HepG2 (cell line): Measurements from ENCODE around the gene OR1I1. TPM values are rescaled to one million over a fixed set of nuclear protein-coding genes. Genes with fewer than 3 reads are reported as not detected.

Experiments used
- ATAC-seq: fragments of 200-7000 bp; cut with Tn5 transposase; 3 replicates; pipeline ENCODE4 v1.9.1; 2020; ENCODE audit warnings: mild to moderate bottlenecking, moderate library complexity
- BruUV-seq: library from RNA; stranded (reverse); fragments of 400-500 nt; replicated peaks from 2 replicates; lab custom pipeline; 2021; lab: Mats Ljungman, UMichigan
- CTCF ChIA-PET: fragments of 300-600 bp; formaldehyde crosslinking; extraction: SDS; loops from one replicate; lab custom pipeline; 2021; ENCODE audit warnings: low total read pairs, inconsistent platforms, low intra/inter-chr PET ratio; lab: Yijun Ruan, JAX
- POLR2A ChIA-PET: fragments of 350-600 bp; sonication (Branson Sonifier 250); formaldehyde crosslinking; loops from one replicate; lab custom pipeline; 2020; ENCODE audit warnings: antibody characterized with exemption, inconsistent platforms; lab: Yijun Ruan, JAX
- DNase-seq: peaks from one replicate; pipeline ENCODE4 v3.0.0-alpha.2; 2015; ENCODE audit warnings: low spot score
- FAIRE-seq: peaks from 3 replicates; lab custom pipeline; 2011; peaks lifted over from hg19 to GRCh38; lab: Jason Lieb, UNC
- H2AFZ ChIP-seq: one replicate; pipeline ENCODE4 v1.6.1; 2011; ENCODE audit warnings: low read length, inconsistent platforms
- H3K27ac ChIP-seq: fragments of 300-600 bp; 3 replicates; pipeline ENCODE4 v1.8.0; 2011; ENCODE audit warnings: mixed run types, mild to moderate bottlenecking, mixed read lengths, low read length, inconsistent platforms; ENCODE audit not compliant: insufficient read depth; ENCODE audit errors: extremely low read length
- H3K27me3 ChIP-seq, 2 experiments: fragments of 200-600 bp in 1 of 2; 2 replicates in 1 of 2; 3 replicates in 1 of 2; pipeline versions ENCODE4 v1.6.0 to v1.8.0; 2011; ENCODE audit warnings: low read length in 2 of 2, mild to moderate bottlenecking in 2 of 2, moderate library complexity in 2 of 2, inconsistent platforms in 1 of 2; ENCODE audit not compliant: insufficient read depth in 2 of 2, control insufficient read depth in 1 of 2
- H3K36me3 ChIP-seq, 2 experiments: fragments of 200-600 bp in 1 of 2; replicated peaks in 1 of 2; 2 replicates in 1 of 2; 3 replicates in 1 of 2; pipeline versions ENCODE4 v1.5.1 to v1.8.0; 2011; ENCODE audit warnings: low read length in 2 of 2, inconsistent platforms in 1 of 2; ENCODE audit not compliant: insufficient read depth in 2 of 2, control insufficient read depth in 1 of 2
- H3K4me1 ChIP-seq: 2 replicates; pipeline ENCODE4 v1.5.1; 2012; ENCODE audit warnings: low read length, inconsistent platforms; ENCODE audit not compliant: insufficient read depth
- H3K4me2 ChIP-seq: 2 replicates; pipeline ENCODE4 v1.6.0; 2011; ENCODE audit warnings: low read depth, low read length, inconsistent platforms
- H3K4me3 ChIP-seq, 3 experiments: fragments of 200-600 bp in 1 of 3; sonication (generic), shearing (Covaris generic) in 1 of 3; replicated peaks in 1 of 3; 2 replicates each; pipeline ENCODE4 v1.5.1; 2011 to 2016; ENCODE audit warnings: low read length in 3 of 3, inconsistent platforms in 2 of 3, low read depth in 2 of 3, mild to moderate bottlenecking in 2 of 3, control low read depth in 1 of 3, mixed read lengths in 1 of 3; ENCODE audit not compliant: insufficient read depth in 1 of 3
- H3K79me2 ChIP-seq: one replicate; pipeline ENCODE4 v1.6.1; 2011; ENCODE audit warnings: low read length, inconsistent platforms; ENCODE audit not compliant: insufficient read depth
- H3K9ac ChIP-seq: 2 replicates; pipeline ENCODE4 v1.6.0; 2011; ENCODE audit warnings: mild to moderate bottlenecking, low read depth, low read length, inconsistent platforms; ENCODE audit not compliant: insufficient read depth
- H3K9me3 ChIP-seq: 2 replicates; pipeline ENCODE4 v1.5.1; 2012; ENCODE audit warnings: mild to moderate bottlenecking, low read length
- H4K20me1 ChIP-seq: 2 replicates; pipeline ENCODE4 v1.6.0; 2011; ENCODE audit warnings: inconsistent platforms, mild to moderate bottlenecking, low read length, moderate library complexity; ENCODE audit not compliant: insufficient read depth
- ETS1 ChIP-seq: sonication (generic); formaldehyde crosslinking; IDR thresholded peaks from 2 replicates; pipeline ENCODE4 v1.4.0; 2020; ENCODE audit warnings: missing genetic modification reagents
- GFI1 ChIP-seq: sonication (generic); formaldehyde crosslinking; IDR thresholded peaks from 2 replicates; pipeline ENCODE4 v1.5.0; 2020; ENCODE audit warnings: missing genetic modification reagents, mild to moderate bottlenecking, borderline replicate concordance
- HDAC2 ChIP-seq: sonication (generic); formaldehyde crosslinking; IDR thresholded peaks from 2 replicates; pipeline ENCODE4 v1.4.0; 2020; ENCODE audit warnings: missing genetic modification reagents
- JUNB ChIP-seq: sonication (generic); formaldehyde crosslinking; IDR thresholded peaks from 2 replicates; pipeline ENCODE4 v1.8.0; 2022; ENCODE audit warnings: missing genetic modification reagents, mild to moderate bottlenecking, borderline replicate concordance
- MAFF ChIP-seq: IDR thresholded peaks from 2 replicates; pipeline ENCODE4 v1.6.1; 2011; ENCODE audit warnings: low read depth, low read length, improper control_type of control experiment
- NFYC ChIP-seq: IDR thresholded peaks from 2 replicates; pipeline ENCODE4 v1.6.1; 2016; ENCODE audit warnings: missing genetic modification reagents, missing compliant biosample characterization
- PRMT3 ChIP-seq: sonication (generic); formaldehyde crosslinking; IDR thresholded peaks from 2 replicates; pipeline ENCODE4 v1.8.1; 2022; ENCODE audit warnings: low read depth, mild to moderate bottlenecking, moderate library complexity, missing genetic modification reagents, borderline replicate concordance
- RORA ChIP-seq: sonication (generic); formaldehyde crosslinking; IDR thresholded peaks from 2 replicates; pipeline ENCODE4 v1.5.0; 2020; ENCODE audit warnings: mild to moderate bottlenecking, missing genetic modification reagents, moderate library complexity
- SMAD1 ChIP-seq: sonication (generic); formaldehyde crosslinking; IDR thresholded peaks from 2 replicates; pipeline ENCODE4 v1.4.0; 2020; ENCODE audit warnings: missing genetic modification reagents, low read depth, mild to moderate bottlenecking, borderline replicate concordance
- TAF15 ChIP-seq: fragments of 200-400 bp; formaldehyde crosslinking; IDR thresholded peaks from one replicate; pipeline ENCODE4 v1.6.1; 2018; ENCODE audit warnings: mild to moderate bottlenecking, low read depth, low read length; ENCODE audit not compliant: poor library complexity, severe bottlenecking
- TFDP1 ChIP-seq: IDR thresholded peaks from 2 replicates; pipeline ENCODE4 v1.6.1; 2016; ENCODE audit warnings: missing compliant biosample characterization, missing genetic modification reagents, borderline replicate concordance
- XBP1 ChIP-seq: sonication (generic); formaldehyde crosslinking; IDR thresholded peaks from 2 replicates; pipeline ENCODE4 v1.5.0; 2020; ENCODE audit warnings: missing genetic modification reagents
- ZBTB34 ChIP-seq: sonication (generic); formaldehyde crosslinking; IDR thresholded peaks from 2 replicates; pipeline ENCODE4 v1.8.0; 2022; ENCODE audit warnings: mild to moderate bottlenecking, missing genetic modification reagents
- ZNF3 ChIP-seq: IDR thresholded peaks from 2 replicates; pipeline ENCODE4 v1.7.0; 2017; ENCODE audit warnings: inconsistent platforms
- ZNF350 ChIP-seq: sonication (generic); formaldehyde crosslinking; IDR thresholded peaks from 2 replicates; pipeline ENCODE4 v1.4.0; 2020; ENCODE audit warnings: mild to moderate bottlenecking, low read depth, missing genetic modification reagents, borderline replicate concordance
- WGBS: methylation state at CpG from one replicate; pipeline ENCODE4 v1.1.6; 2017; ENCODE audit warnings: low lambda C conversion rate; 5-methylcytosine and 5-hydroxymethylcytosine counted together
- in situ Hi-C: cut with HindIII; loops from 2 replicates; pipeline ENCODE4 v1.10.0; 2017; ENCODE audit warnings: low pct_unique_long_range_greater_than_20kb; ENCODE audit not compliant: extremely low pct_ligation_motif_present
- intact Hi-C: fragments of 100-400 bp; cut with micrococcal nuclease; formaldehyde crosslinking; loops from one replicate; pipeline ENCODE4 v1.10.0; 2022; ENCODE audit not compliant: unreplicated experiment
- polyA plus RNA-seq, 8 experiments: library from polyadenylated mRNA; depleted of rRNA in 3 of 8; stranded (reverse) in 7 of 8; unstranded in 1 of 8; fragments of >200 nt; fragmentation: Illumina TruSeq in 4 of 8; extraction: Trizol in 4 of 8; gene quantifications; 2 replicates each; pipeline versions ENCODE4 v1.2.1 to v1.2.3, GENCODE V29; 2011 to 2016; ENCODE audit warnings: low read depth in 4 of 8, missing spikeins in 1 of 8, mixed read lengths in 1 of 8; ENCODE audit not compliant: insufficient read depth in 1 of 8
- total RNA-seq, 5 experiments: library from RNA; depleted of rRNA; stranded (reverse); fragments of >200 nt; fragmentation: Illumina TruSeq; extraction: Trizol; gene quantifications; 2 replicates each; pipeline ENCODE4 v1.2.3, GENCODE V29; 2016; ENCODE audit warnings: low read depth in 1 of 5

Gene OR1I1
- total and polyA plus RNA-seq, 2 of the 13 experiments (the other 11 are each of a cell fraction or from before 2014, with no cell fraction given): not detected

GRCh38 chr19:15037586-15037985 lies 44.4 kb upstream of the OR1I1 start (continued):
- TF ChIP-seq SMAD1 (CRISPR knock-in tag): no peak

- ChIA-PET POLR2A (no interaction called here), CTCF (no interaction called here)
- no peaks in the 10 kb centered on the region for H3K4me1 ChIP-seq
- H3K27me3 ChIP-seq: peaks cover 0 to 6% of the 10 kb centered on the region in 2 experiments; a peak in 2 of 5 replicates
- no peaks in the 10 kb centered on the region for H3K79me2 ChIP-seq
- H3K4me3 ChIP-seq: no peak overlapping the region
- ATAC-seq (no peak), FAIRE-seq (no peak), DNase-seq (no peak)
- intact Hi-C loops: no loop called here
- in situ Hi-C loops: no loop called here
- no peaks in the 10 kb centered on the region for H3K36me3 ChIP-seq
- no peak overlapping the region for H3K27ac ChIP-seq
- no peak overlapping the region for H2AFZ ChIP-seq
- H3K9ac ChIP-seq: no peak overlapping the region
- no peaks in the 10 kb centered on the region for H4K20me1 ChIP-seq
- no TSS peak for BruUV-seq
- H3K9me3 ChIP-seq: no peaks in the 10 kb centered on the region
- H3K4me2 ChIP-seq: no peak overlapping the region
- WGBS: 4% methylated on average over 3 of the region's 3 CpGs
- TF ChIP-seq XBP1 (no peak), TFDP1 (CRISPR knock-in tag) (no peak), NFYC (CRISPR knock-in tag) (no peak), ZNF3 (CRISPR knock-in tag) (no peak), MAFF (no peak), HDAC2 (CRISPR knock-in tag) (no peak), JUNB (CRISPR knock-in tag) (no peak), TAF15 (no peak), PRMT3 (CRISPR knock-in tag) (no peak), RORA (CRISPR knock-in tag) (no peak), ETS1 (CRISPR knock-in tag) (no peak), ZBTB34 (CRISPR knock-in tag) (no peak), GFI1 (CRISPR knock-in tag) (no peak), ZNF350 (CRISPR knock-in tag) (no peak)
Observed at GRCh38 chr19:15038294-15038693, 43.7 kb upstream of the OR1I1 start.
